CD4-positive, alpha-beta T cell treated with Interleukin-6 for 4 hours (primary cell): ENCODE data around the gene DYNLL1.
A peak's percentile ranks its signal among the peaks of the same experiment; 100 is the strongest.
"Not testable (repeated sequence)": the region's sequence is repeated elsewhere in the genome, so short reads cannot be mapped to it uniquely, and the experiment has no call there.

Source experiments
- DNase-seq: peaks from one replicate; pipeline ENCODE4 v3.0.0-alpha.2; 2020; ENCODE audit warnings: mixed read lengths

The DYNLL1 gene

GRCh38 chr12:120495731-120496412 lies at the start of gene DYNLL1:
TSS of gene DYNLL1 (plus strand) at chr12:120496113. CDS start at chr12:120496422, 309 bp downstream.
- DNase-seq = peak; percentile 97

DNA sequence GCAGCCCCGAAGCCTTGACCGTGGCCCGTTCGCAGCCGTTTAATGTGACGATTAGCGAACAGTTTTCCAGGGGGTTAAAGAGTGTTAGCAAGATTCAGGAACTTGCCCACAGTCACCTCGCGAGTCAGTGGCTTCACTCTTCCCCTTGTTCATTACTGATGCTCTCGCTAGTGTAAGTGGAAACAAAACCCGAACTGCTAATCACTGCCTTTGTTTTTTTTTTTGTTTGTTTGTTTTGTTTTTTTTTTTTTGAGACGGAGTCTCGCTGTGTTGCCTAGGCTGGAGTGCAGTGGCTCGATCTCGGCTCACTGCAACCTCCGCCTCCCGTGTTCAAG lies 49.1 kb upstream of the DYNLL1 start:
- not testable (repeated sequence) for DNase-seq

DNA sequence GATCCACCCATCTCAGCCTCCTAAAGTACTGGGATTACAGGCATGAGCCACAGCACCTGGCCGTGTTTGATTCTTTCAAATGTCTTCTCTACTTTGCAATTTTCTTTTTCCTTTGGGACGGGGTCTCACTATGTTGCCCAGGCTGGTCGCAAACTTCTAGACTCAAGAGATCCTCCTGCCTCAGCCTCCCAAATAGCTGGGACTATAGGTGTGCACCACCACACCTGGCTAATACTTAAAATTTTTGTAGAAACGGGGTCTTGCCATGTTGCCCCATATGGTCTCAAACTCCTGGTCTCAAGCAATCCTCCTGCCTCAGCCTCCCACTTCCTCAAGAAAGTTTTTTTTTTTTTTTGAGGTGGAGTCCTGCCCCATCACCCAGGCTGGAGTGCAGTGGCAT lies 47.9 kb upstream of the DYNLL1 start:
- DNase-seq = no peak

DNA sequence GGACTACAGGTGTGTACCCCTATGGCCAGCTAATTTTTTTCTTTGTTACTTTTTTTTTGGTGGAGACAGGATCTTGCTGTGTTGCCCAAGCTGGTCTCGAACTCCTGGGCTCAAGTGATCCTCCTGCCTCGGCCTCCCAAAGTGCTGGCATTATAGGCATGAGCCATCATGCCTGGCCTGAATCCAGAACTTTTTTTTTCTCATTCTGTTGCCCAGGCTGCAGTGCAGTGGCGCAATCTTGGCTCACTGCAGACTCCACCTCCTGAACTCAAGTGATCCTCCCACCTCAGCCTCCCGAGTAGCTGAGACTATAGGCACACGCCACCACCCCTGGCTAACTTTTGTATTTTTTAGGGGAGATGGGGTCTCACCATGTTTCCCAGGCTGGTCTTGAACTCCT lies 43.4 kb upstream of the DYNLL1 start:
- DNase-seq = not testable (repeated sequence)

DNA sequence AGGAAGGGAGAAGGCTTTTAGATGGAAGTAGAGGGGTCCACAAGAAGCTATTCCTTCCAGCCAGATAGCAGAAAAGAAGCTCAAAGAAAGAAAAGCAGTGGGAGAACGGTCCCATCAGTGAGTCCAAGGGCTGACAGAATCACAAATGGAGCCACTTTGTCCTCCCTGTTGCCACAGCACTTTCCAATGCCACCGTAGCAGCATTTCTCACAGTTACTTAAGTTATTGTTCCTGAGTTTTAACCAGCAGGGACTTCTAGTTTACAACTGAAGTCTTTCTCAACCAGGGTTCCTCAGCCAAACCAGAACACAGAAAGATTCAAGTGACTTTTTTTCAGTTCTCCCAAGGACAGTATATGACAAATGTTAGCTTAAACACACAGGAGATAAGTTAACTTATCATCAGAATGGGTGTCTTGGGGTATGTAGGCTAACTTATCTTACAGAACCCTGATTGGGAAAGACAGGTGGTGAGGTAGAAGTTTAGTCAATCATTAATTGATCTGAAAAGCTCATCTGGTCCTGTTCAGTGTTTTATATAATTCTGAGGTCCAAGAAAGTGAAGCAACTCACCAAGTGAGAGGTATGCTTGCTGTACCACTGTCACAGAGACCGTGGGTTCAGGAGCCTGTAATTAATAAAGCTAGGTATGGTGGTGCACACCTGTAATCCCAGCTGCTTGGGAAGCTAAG lies 42.7 kb upstream of the DYNLL1 start:
- no peak for DNase-seq

GRCh38 chr12:120453977-120454376 lies 41.9 kb upstream of the DYNLL1 start:
- DNase-seq = peak; percentile 16

GRCh38 chr12:120455302-120455701 lies 40.6 kb upstream of the DYNLL1 start:
- DNase-seq = no peak

GRCh38 chr12:120457133-120457532 lies 38.8 kb upstream of the DYNLL1 start:
- peak; percentile 6 for DNase-seq

- no peak for DNase-seq
Measured at GRCh38 chr12:120460157-120460556, 35.8 kb upstream of the DYNLL1 start.

- DNase-seq = no peak
Measured at GRCh38 chr12:120462099-120462640, 33.7 kb upstream of the DYNLL1 start.

DNA sequence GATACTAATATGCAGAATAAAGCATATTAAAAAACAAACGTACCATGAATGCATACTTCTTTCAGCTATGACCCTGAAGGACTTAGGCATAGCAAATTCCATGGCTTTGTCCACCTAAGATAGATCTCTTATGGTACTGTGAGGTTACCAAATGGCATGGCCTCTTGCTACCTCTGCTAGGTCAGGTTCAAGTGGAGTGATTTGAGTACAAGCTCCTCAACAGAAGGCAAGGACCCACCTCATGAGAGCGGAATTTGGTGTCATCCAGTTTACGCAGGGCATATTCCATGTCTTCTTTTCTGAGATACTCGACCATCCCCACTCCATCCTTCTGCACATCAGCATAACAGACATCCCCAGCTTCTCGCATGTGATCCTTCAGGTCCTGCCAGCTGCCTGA lies 32.2 kb upstream of the DYNLL1 start:
- DNase-seq = no peak

DNA sequence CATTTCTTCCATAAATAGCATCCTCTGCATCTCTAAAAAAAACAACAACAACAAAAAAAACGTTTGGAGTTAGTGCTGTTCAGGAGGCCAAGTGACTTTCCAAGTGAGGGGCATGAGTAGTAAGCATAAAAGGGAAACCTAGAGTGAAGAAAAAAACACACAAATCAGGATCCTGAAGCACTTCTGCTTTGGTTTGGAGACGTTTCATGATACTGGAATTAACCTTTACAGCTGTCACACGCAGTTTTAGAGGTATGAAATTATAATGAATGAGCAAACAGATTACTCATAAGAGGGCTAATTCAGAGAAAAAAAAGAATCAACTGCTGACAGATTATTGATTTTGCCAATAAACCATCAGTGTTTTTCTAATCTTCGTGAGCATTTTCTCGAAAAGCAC lies 30.2 kb upstream of the DYNLL1 start:
- no peak for DNase-seq

- peak; percentile 56 for DNase-seq
Measured at GRCh38 chr12:120466560-120467315, 29.2 kb upstream of the DYNLL1 start.

- DNase-seq = no peak
Measured at GRCh38 chr12:120467439-120467838, 28.5 kb upstream of the DYNLL1 start.

GRCh38 chr12:120468325-120468820 lies 27.5 kb upstream of the DYNLL1 start:
- DNase-seq = peak; percentile 16

DNA sequence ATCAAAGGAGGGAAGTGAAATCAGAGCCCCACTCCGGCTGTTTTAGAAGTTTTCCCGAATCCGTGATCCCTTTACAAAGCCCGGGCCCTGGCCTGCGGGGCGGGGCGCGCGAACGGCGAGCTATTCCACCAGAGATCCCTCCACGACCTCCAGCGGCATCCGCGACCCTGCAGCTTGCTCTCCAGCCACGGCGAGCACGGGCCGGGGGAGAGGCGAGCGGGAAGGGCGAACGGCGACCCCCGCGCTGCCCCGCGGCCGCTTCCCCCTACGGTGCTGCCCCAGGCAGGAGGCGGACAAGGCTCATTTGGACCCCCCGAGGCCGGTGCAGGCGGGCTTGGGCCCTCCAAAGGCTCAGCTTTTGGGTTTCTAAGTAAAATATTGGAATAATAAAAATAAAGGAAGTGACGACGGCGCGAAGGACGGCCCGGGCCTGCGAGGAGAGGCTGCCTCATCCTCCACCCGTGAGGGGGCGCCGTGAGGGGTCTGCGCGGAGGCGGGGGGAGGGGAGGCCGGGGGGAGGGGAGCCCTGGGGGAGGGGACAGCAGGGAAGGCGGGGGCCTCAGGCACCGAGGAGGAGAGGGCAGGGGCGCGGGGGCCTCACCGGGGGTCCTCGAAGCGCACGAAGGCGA lies 27.0 kb upstream of the DYNLL1 start:
- peak; percentile 66 for DNase-seq

DNA sequence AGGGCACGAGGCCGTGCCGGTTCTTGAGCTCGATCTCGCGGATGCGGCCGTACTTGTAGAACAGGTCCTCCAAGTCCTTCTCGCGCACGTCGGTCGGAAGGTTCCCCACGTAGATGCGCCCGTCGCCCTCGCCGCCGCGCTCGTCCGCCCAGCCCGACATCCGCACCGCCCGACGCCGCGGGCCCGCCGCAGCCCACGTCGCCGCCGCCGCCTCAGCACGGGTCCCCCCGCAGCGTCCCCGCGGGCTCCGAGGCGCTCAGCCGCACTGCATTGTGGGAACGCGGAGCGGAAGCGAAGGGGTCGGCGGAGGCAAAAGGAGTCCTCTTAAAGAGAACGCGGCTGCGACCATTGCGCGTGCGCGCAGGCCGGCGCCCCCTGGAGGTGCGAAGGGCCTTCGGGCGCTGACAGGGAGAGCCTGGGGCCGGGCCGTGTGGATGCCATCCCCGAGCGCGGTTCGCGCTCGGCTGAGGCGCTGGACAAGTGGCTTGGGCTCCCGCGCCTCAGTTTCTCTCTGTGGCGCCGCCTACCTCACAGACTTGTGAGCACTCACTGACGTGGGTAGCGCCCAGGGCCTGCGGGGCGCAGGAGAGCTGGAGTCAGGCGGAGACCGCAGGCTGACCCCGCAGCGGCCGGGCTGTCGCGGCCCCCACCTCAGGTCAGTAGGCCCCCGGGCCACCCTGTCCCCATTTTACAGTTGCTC lies 26.3 kb upstream of the DYNLL1 start, which contains the start of gene SRSF9:
Gene SRSF9 (minus strand): TSS at position 299 of the 700 bp plus-strand sequence. CDS start 139 bp downstream, at position 160.
- DNase-seq = peak; percentile 98

GRCh38 chr12:120470150-120470784 lies 25.6 kb upstream of the DYNLL1 start:
- no peak for DNase-seq

DNA sequence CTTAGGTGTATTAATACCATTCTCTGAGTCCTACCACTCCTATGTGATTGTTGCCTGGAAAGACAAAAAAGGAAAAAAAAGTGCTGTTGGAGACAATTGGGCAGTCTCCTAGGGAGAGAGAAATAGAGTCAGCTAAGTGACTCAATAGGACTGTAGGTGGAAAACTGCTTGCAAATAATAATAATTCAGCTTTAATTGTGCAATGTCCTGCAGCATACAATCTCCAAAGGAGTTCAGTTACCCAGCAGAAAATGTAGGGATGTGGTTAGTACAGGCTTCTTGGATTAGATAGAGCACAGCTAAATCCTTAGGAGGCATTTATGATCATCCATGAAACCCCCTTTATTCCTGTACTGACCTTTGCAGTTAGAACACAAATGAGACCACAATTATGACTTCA lies 23.4 kb upstream of the DYNLL1 start:
- no peak for DNase-seq

- no peak for DNase-seq
Measured at GRCh38 chr12:120473807-120474615, 21.9 kb upstream of the DYNLL1 start.

GRCh38 chr12:120474616-120474960 lies 21.3 kb upstream of the DYNLL1 start:
- no peak for DNase-seq
